GM23338 (cell line): ENCODE results near the gene TGFBR1.

Experiments
- CREB1 ChIP-seq: fragments of 250-450 bp; sonication (Bioruptor Pico); IDR thresholded peaks from 2 replicates; pipeline ENCODE4 v1.5.0; 2020; ENCODE audit warnings: low read depth, mild to moderate bottlenecking, moderate library complexity
- CTCF ChIP-seq, 2 experiments: fragments of 200-600 bp in 1 of 2; sonication (generic) in 1 of 2; conservative IDR thresholded peaks; 2 replicates each; pipeline versions ENCODE4 v1.5.1 to v1.6.1; 2016 to 2017; ENCODE audit warnings: antibody characterized with exemption in 2 of 2, low read depth in 2 of 2, mild to moderate bottlenecking in 2 of 2, moderate library complexity in 1 of 2
- EZH2 ChIP-seq: fragments of 200-600 bp; sonication (generic); IDR thresholded peaks from one replicate; pipeline ENCODE4 v1.8.0; 2017; ENCODE audit warnings: antibody characterized with exemption, mild to moderate bottlenecking, low read depth; ENCODE audit not compliant: unreplicated experiment
- EZH2phosphoT487 ChIP-seq: fragments of 200-600 bp; sonication (generic); IDR thresholded peaks from one replicate; pipeline ENCODE4 v1.8.1; 2018; ENCODE audit warnings: antibody characterized with exemption; ENCODE audit not compliant: unreplicated experiment
- POLR2AphosphoS5 ChIP-seq: IDR thresholded peaks from 2 replicates; pipeline ENCODE4 v1.6.1; 2016; ENCODE audit warnings: antibody characterized with exemption, low read depth
- REST ChIP-seq: IDR thresholded peaks from one replicate; pipeline ENCODE4 v1.6.1; 2018; ENCODE audit warnings: antibody characterized with exemption; ENCODE audit not compliant: unreplicated experiment
- ZNF114 ChIP-seq: fragments of 250-450 bp; sonication (Bioruptor Pico); IDR thresholded peaks from 2 replicates; pipeline ENCODE4 v1.5.0; 2020; ENCODE audit warnings: mild to moderate bottlenecking, moderate library complexity

- no peak for TF ChIP-seq CTCF (conservative IDR thresholded peaks at IDR 0.05; ENCODE audit: low read depth in 2 of 2)
- TF ChIP-seq POLR2AphosphoS5 = no peak
- TF ChIP-seq EZH2phosphoT487 = no peak
- TF ChIP-seq EZH2 = no peak
- TF ChIP-seq REST = no peak
- no peak for TF ChIP-seq CREB1
- no peak for TF ChIP-seq ZNF114 (CRISPR knock-in tag)
These were observed 93.1 kb downstream of the TGFBR1 start for GRCh38 chr9:99197987-99198386.
